HEK293 (cell line): Measurements from ENCODE around the gene DCLK3.

Experiments used
- CTCF ChIA-PET: fragments of 350-600 bp; formaldehyde crosslinking; extraction: SDS; loops from one replicate; lab custom pipeline; 2021; ENCODE audit warnings: antibody characterized with exemption; lab: Yijun Ruan, JAX
- POLR2A ChIA-PET: fragments of 300-600 bp; formaldehyde crosslinking; extraction: SDS; loops from one replicate; lab custom pipeline; 2020; ENCODE audit warnings: antibody characterized with exemption, inconsistent platforms; lab: Yijun Ruan, JAX
- H3K27ac ChIP-seq: fragments of 200-500 bp; sonication (Bioruptor generic); 2 replicates; pipeline ENCODE4 v1.5.1; 2014; ENCODE audit warnings: low read depth, low read length, control low read depth, inconsistent platforms; ENCODE audit errors: extremely low read depth
- H3K36me3 ChIP-seq, 2 experiments: fragments of 200-500 bp in 1 of 2; sonication (Bioruptor generic) in 1 of 2; 1 replicate in 1 of 2; 2 replicates in 1 of 2; pipeline ENCODE4 v1.5.1; 2014 to 2017; ENCODE audit warnings: inconsistent platforms in 2 of 2, low read length in 2 of 2; ENCODE audit not compliant: control insufficient read depth in 2 of 2, insufficient read depth in 1 of 2
- H3K4me1 ChIP-seq: fragments of 200-500 bp; sonication (Bioruptor generic); 2 replicates; pipeline ENCODE4 v1.5.1; 2014; ENCODE audit warnings: mild to moderate bottlenecking, low read length, inconsistent platforms; ENCODE audit not compliant: control insufficient read depth, insufficient read depth
- H3K4me3 ChIP-seq: 2 replicates; pipeline ENCODE4 v1.5.1; 2011; ENCODE audit warnings: low read depth, mild to moderate bottlenecking, control low read depth, low read length, moderate library complexity
- H3K9me3 ChIP-seq: fragments of 200-500 bp; sonication (Bioruptor generic); 2 replicates; pipeline ENCODE4 v1.5.1; 2014; ENCODE audit warnings: low read depth, low read length, inconsistent platforms; ENCODE audit not compliant: control insufficient read depth, insufficient read depth
- EGR2 ChIP-seq: fragments of 450-650 bp; formaldehyde crosslinking; IDR thresholded peaks from 2 replicates; pipeline ENCODE4 v1.5.1; 2016; ENCODE audit warnings: low read depth, missing biosample characterization, missing genetic modification characterization
- GLI4 ChIP-seq: fragments of 450-650 bp; formaldehyde crosslinking; IDR thresholded peaks from 2 replicates; pipeline ENCODE4 v1.5.1; 2016; ENCODE audit warnings: missing biosample characterization, missing genetic modification characterization
- HOXA7 ChIP-seq: sonication (generic); formaldehyde crosslinking; IDR thresholded peaks from 2 replicates; pipeline ENCODE4 v1.8.1; 2022; ENCODE audit warnings: missing genetic modification reagents, borderline replicate concordance
- KLF1 ChIP-seq: fragments of 450-650 bp; formaldehyde crosslinking; IDR thresholded peaks from 2 replicates; pipeline ENCODE4 v1.5.1; 2016; ENCODE audit warnings: missing biosample characterization, missing genetic modification characterization
- KLF8 ChIP-seq: fragments of 450-650 bp; formaldehyde crosslinking; IDR thresholded peaks from 2 replicates; pipeline ENCODE4 v1.5.1; 2016; ENCODE audit warnings: missing biosample characterization, missing genetic modification characterization
- REPIN1 ChIP-seq: fragments of 450-650 bp; formaldehyde crosslinking; IDR thresholded peaks from 2 replicates; pipeline ENCODE4 v1.5.1; 2017; ENCODE audit warnings: missing biosample characterization, missing genetic modification characterization, low read depth
- SETDB1 ChIP-seq: IDR thresholded peaks from one replicate; pipeline ENCODE4 v1.6.1; 2017; ENCODE audit warnings: mild to moderate bottlenecking, low read length, moderate library complexity, mixed read lengths; ENCODE audit not compliant: insufficient read length
- ZBTB10 ChIP-seq: fragments of 450-650 bp; formaldehyde crosslinking; IDR thresholded peaks from 2 replicates; pipeline ENCODE4 v1.5.1; 2016; ENCODE audit warnings: missing biosample characterization, missing genetic modification characterization
- ZBTB6 ChIP-seq: fragments of 450-650 bp; formaldehyde crosslinking; IDR thresholded peaks from 2 replicates; pipeline ENCODE4 v1.5.1; 2017; ENCODE audit warnings: missing biosample characterization, missing genetic modification characterization
- ZFP41 ChIP-seq: fragments of 450-650 bp; formaldehyde crosslinking; IDR thresholded peaks from 2 replicates; pipeline ENCODE4 v1.5.1; 2016; ENCODE audit warnings: missing biosample characterization, missing genetic modification characterization, borderline replicate concordance
- ZNF214 ChIP-seq: fragments of 450-650 bp; formaldehyde crosslinking; IDR thresholded peaks from 2 replicates; pipeline ENCODE4 v1.5.1; 2017; ENCODE audit warnings: missing biosample characterization, mild to moderate bottlenecking, missing genetic modification characterization, borderline replicate concordance
- ZNF23 ChIP-seq: fragments of 450-650 bp; formaldehyde crosslinking; IDR thresholded peaks from 2 replicates; pipeline ENCODE4 v1.5.1; 2016; ENCODE audit warnings: missing biosample characterization, missing genetic modification characterization, borderline replicate concordance
- ZNF239 ChIP-seq: fragments of 450-650 bp; formaldehyde crosslinking; IDR thresholded peaks from 2 replicates; pipeline ENCODE4 v1.5.1; 2016; ENCODE audit warnings: missing biosample characterization, missing genetic modification characterization
- ZNF24 ChIP-seq: fragments of 450-650 bp; formaldehyde crosslinking; IDR thresholded peaks from 2 replicates; pipeline ENCODE4 v1.5.1; 2016; ENCODE audit warnings: missing biosample characterization, missing genetic modification characterization
- ZNF302 ChIP-seq: fragments of 450-650 bp; formaldehyde crosslinking; IDR thresholded peaks from 2 replicates; pipeline ENCODE4 v1.5.1; 2016; ENCODE audit warnings: missing biosample characterization, missing genetic modification characterization, low read depth
- ZNF354C ChIP-seq: fragments of 450-650 bp; formaldehyde crosslinking; IDR thresholded peaks from 2 replicates; pipeline ENCODE4 v1.5.1; 2016; ENCODE audit warnings: missing biosample characterization, missing genetic modification characterization, low read depth, borderline replicate concordance
- ZNF366 ChIP-seq: fragments of 450-650 bp; formaldehyde crosslinking; conservative IDR thresholded peaks from 2 replicates; pipeline ENCODE4 v1.5.1; 2016; ENCODE audit warnings: missing biosample characterization, missing genetic modification characterization
- ZNF391 ChIP-seq: fragments of 450-650 bp; formaldehyde crosslinking; IDR thresholded peaks from 2 replicates; pipeline ENCODE4 v1.5.1; 2016; ENCODE audit warnings: low read depth, missing biosample characterization, missing genetic modification characterization, borderline replicate concordance
- ZNF416 ChIP-seq: fragments of 450-650 bp; formaldehyde crosslinking; IDR thresholded peaks from 2 replicates; pipeline ENCODE4 v1.5.1; 2016; ENCODE audit warnings: missing biosample characterization, missing genetic modification characterization
- ZNF473 ChIP-seq: fragments of 450-650 bp; formaldehyde crosslinking; IDR thresholded peaks from 2 replicates; pipeline ENCODE4 v1.5.1; 2017; ENCODE audit warnings: missing biosample characterization, missing genetic modification characterization
- ZNF513 ChIP-seq: fragments of 450-650 bp; IDR thresholded peaks from 2 replicates; pipeline ENCODE4 v1.5.1; 2018; ENCODE audit warnings: missing biosample characterization, missing genetic modification characterization
- ZNF521 ChIP-seq: fragments of 450-650 bp; formaldehyde crosslinking; IDR thresholded peaks from 2 replicates; pipeline ENCODE4 v1.5.1; 2017; ENCODE audit warnings: missing biosample characterization, mild to moderate bottlenecking, missing genetic modification characterization
- ZNF529 ChIP-seq: fragments of 450-650 bp; formaldehyde crosslinking; IDR thresholded peaks from 2 replicates; pipeline ENCODE4 v1.5.1; 2017; ENCODE audit warnings: missing genetic modification characterization, missing biosample characterization; ENCODE audit not compliant: insufficient replicate concordance
- ZNF548 ChIP-seq: fragments of 450-650 bp; formaldehyde crosslinking; IDR thresholded peaks from 2 replicates; pipeline ENCODE4 v1.5.1; 2016; ENCODE audit warnings: missing biosample characterization, missing genetic modification characterization
- ZNF660 ChIP-seq: fragments of 450-650 bp; IDR thresholded peaks from 2 replicates; pipeline ENCODE4 v1.5.1; 2018; ENCODE audit warnings: missing biosample characterization, mild to moderate bottlenecking, missing genetic modification characterization
- ZNF670 ChIP-seq: fragments of 450-650 bp; formaldehyde crosslinking; IDR thresholded peaks from 2 replicates; pipeline ENCODE4 v1.5.1; 2016; ENCODE audit warnings: missing biosample characterization, missing genetic modification characterization, low read depth
- ZNF768 ChIP-seq: fragments of 450-650 bp; formaldehyde crosslinking; IDR thresholded peaks from 2 replicates; pipeline ENCODE4 v1.5.1; 2018; ENCODE audit warnings: missing biosample characterization, mild to moderate bottlenecking, missing genetic modification characterization
- ZSCAN16 ChIP-seq: fragments of 450-650 bp; formaldehyde crosslinking; IDR thresholded peaks from 2 replicates; pipeline ENCODE4 v1.5.1; 2016; ENCODE audit warnings: missing biosample characterization, missing genetic modification characterization
- ZSCAN23 ChIP-seq: fragments of 450-650 bp; formaldehyde crosslinking; IDR thresholded peaks from 2 replicates; pipeline ENCODE4 v1.5.1; 2016; ENCODE audit warnings: missing biosample characterization, missing genetic modification characterization
- TF ChIP-seq, protein P1 (sequence below): fragments of 450-650 bp; formaldehyde crosslinking; IDR thresholded peaks from 2 replicates; pipeline ENCODE4 v1.5.1; 2016; ENCODE audit warnings: missing biosample characterization, missing genetic modification characterization

The DCLK3 gene

GRCh38 chr3:36688815-36689214, 75.5 kb downstream of the DCLK3 start:
- no peaks in the 10 kb centered on the region for H3K9me3 ChIP-seq
- no peaks in the 10 kb centered on the region for H3K4me1 ChIP-seq
- TF ChIP-seq ZSCAN16 (tag by site-specific recombination) (no peak), REPIN1 (tag by site-specific recombination) (no peak), ZNF23 (tag by site-specific recombination) (no peak), ZNF302 (tag by site-specific recombination) (no peak), ZNF354C (tag by site-specific recombination) (no peak), ZSCAN23 (tag by site-specific recombination) (no peak), SETDB1 (no peak), KLF1 (tag by site-specific recombination) (no peak), ZNF521 (tag by site-specific recombination) (no peak), ZFP41 (tag by site-specific recombination) (no peak), ZNF513 (tag by site-specific recombination) (no peak), ZNF529 (no peak), ZNF670 (tag by site-specific recombination) (no peak), ZBTB10 (tag by site-specific recombination) (no peak)
- TF ChIP-seq, protein P1, sequence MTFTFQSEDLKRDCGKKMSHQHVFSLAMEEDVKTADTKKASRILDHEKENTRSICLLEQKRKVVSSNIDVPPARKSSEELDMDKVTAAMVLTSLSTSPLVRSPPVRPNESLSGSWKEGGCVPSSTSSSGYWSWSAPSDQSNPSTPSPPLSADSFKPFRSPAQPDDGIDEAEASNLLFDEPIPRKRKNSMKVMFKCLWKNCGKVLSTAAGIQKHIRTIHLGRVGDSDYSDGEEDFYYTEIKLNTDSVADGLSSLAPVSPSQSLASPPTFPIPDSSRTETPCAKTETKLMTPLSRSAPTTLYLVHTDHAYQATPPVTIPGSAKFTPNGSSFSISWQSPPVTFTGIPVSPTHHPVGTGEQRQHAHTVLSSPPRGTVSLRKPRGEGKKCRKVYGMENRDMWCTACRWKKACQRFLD (tag by site-specific recombination): no peak
- CTCF ChIA-PET: interaction anchor here (0.8 to 1.0 kb wide), 2 partner anchors 13 to 15 kb away, joined by 3 to 6 read pairs; no protein-coding TSS in a partner anchor
- H3K4me3 ChIP-seq: no peak overlapping the region
- no peaks in the 10 kb centered on the region for H3K36me3 ChIP-seq
- POLR2A ChIA-PET: no interaction called here
- no peak overlapping the region for H3K27ac ChIP-seq

DNA sequence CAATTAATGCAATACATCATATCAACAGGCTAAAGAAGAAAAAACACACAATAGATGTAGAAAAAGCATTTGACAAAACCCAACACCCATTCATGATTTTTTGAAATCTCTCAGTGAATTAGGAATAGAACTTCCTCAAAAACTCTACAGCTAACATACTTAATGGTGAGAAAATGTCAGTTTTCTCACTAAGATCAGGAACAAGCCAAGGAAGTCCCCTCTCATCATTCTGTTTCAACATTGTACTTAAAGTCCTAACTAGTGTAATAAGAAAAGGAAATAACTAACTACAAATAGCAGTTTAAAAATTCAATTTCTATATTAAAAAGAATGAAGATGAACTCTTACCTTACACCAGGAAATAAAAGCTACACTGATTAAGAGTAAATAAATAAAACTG, 77.8 kb downstream of the DCLK3 start:
- Histone ChIP-seq H3K4me3 (no peak overlapping the region), H3K27ac (no peak overlapping the region), H3K9me3 (no peaks in the 10 kb centered on the region), H3K4me1 (no peaks in the 10 kb centered on the region), H3K36me3 (no peaks in the 10 kb centered on the region)
- ChIA-PET CTCF (no interaction called here), POLR2A (no interaction called here)
- TF ChIP-seq GLI4 (tag by site-specific recombination) (no peak), ZNF214 (no peak), ZNF239 (no peak), ZNF416 (no peak), ZNF548 (tag by site-specific recombination) (no peak), ZNF660 (tag by site-specific recombination) (no peak), HOXA7 (CRISPR knock-in tag) (no peak), ZNF768 (tag by site-specific recombination) (no peak), ZNF24 (tag by site-specific recombination) (no peak), KLF8 (tag by site-specific recombination) (no peak), ZBTB6 (tag by site-specific recombination) (no peak), ZNF366 (tag by site-specific recombination) (no peak), EGR2 (no peak), ZNF391 (no peak), ZNF473 (tag by site-specific recombination) (no peak)
